HG02840 (cell line): ENCODE measurements around the gene ZNF331.
"Not testable (repeated sequence)": the region's sequence is repeated elsewhere in the genome, so short reads cannot be mapped to it uniquely, and the experiment has no call there.

ENCODE experiments used
- ATAC-seq: cut with Tn5 transposase; IDR thresholded peaks from one replicate; pipeline ENCODE4 v1.9.1; 2021; ENCODE audit warnings: mild to moderate bottlenecking, moderate library complexity, moderate number of reproducible peaks; ENCODE audit not compliant: unreplicated experiment, low FRiP score

ZNF331 gene

GRCh38 chr19:53537521-53538377 lies at the start of gene ZNF331:
Gene ZNF331, plus strand, starts transcription at chr19:53538145. Its CDS starts 31,232 bp downstream, at chr19:53569377.
- ATAC-seq: peak; percentile 70

GRCh38 chr19:53492153-53492552 lies 45.8 kb upstream of the ZNF331 start:
- ATAC-seq: no peak

GRCh38 chr19:53497311-53498023 lies 40.5 kb upstream of the ZNF331 start:
- not testable (repeated sequence) for ATAC-seq

GRCh38 chr19:53498024-53498395 lies 39.9 kb upstream of the ZNF331 start:
- ATAC-seq: not testable (repeated sequence)

- not testable (repeated sequence) for ATAC-seq
These were observed 34.8 kb upstream of the ZNF331 start for GRCh38 chr19:53503151-53503550.

GRCh38 chr19:53503671-53504364 lies 34.1 kb upstream of the ZNF331 start:
- not testable (repeated sequence) for ATAC-seq

GRCh38 chr19:53504365-53504703 lies 33.6 kb upstream of the ZNF331 start:
- ATAC-seq: not testable (repeated sequence)

- ATAC-seq: no peak
These were observed 33.1 kb upstream of the ZNF331 start for GRCh38 chr19:53504885-53505284.

GRCh38 chr19:53506728-53507127 lies 31.2 kb upstream of the ZNF331 start:
- no peak for ATAC-seq

GRCh38 chr19:53507523-53508442 lies 30.2 kb upstream of the ZNF331 start:
- ATAC-seq: no peak

- no peak for ATAC-seq
These were observed 28.5 kb upstream of the ZNF331 start for GRCh38 chr19:53509443-53509842.

- ATAC-seq: no peak
These were observed 28.1 kb upstream of the ZNF331 start for GRCh38 chr19:53509845-53510244.

GRCh38 chr19:53511357-53511756 lies 26.6 kb upstream of the ZNF331 start:
- no peak for ATAC-seq

GRCh38 chr19:53511933-53512374 lies 26.0 kb upstream of the ZNF331 start:
- ATAC-seq: no peak

GRCh38 chr19:53515047-53515446 lies 22.9 kb upstream of the ZNF331 start:
- not testable (repeated sequence) for ATAC-seq

- no peak for ATAC-seq
These were observed 20.7 kb upstream of the ZNF331 start for GRCh38 chr19:53517114-53517741.

GRCh38 chr19:53518121-53518520 lies 19.8 kb upstream of the ZNF331 start:
- no peak for ATAC-seq

- ATAC-seq: no peak
These were observed 19.2 kb upstream of the ZNF331 start for GRCh38 chr19:53518716-53519115.

- no peak for ATAC-seq
These were observed 18.5 kb upstream of the ZNF331 start for GRCh38 chr19:53519446-53519845.

GRCh38 chr19:53520163-53520546 lies 17.8 kb upstream of the ZNF331 start:
- ATAC-seq: no peak
